ENCODE results near the gene LSS.
"Not testable (repeated sequence)": the region's sequence is repeated elsewhere in the genome, so short reads cannot be mapped to it uniquely, and the experiment has no call there.

Gene LSS

GRCh38 chr21:46151261-46151988 is 77.1 kb downstream of the LSS start:
- Histone ChIP-seq H3K27me3 (ENCODE audit: control insufficient read depth, insufficient read depth, low read length) (no peaks in the 10 kb centered on the region), H3K9ac (ENCODE audit: low read length) (no peak overlapping the region), H3K4me1 (ENCODE audit: control insufficient read depth, insufficient read depth, low read length) (no peaks in the 10 kb centered on the region), H3K4me3 (ENCODE audit: low read length) (no peak overlapping the region), H3K36me3 (ENCODE audit: control insufficient read depth, insufficient read depth, low read length) (no peaks in the 10 kb centered on the region), H3K27ac (ENCODE audit: low read depth, low read length) (no peak overlapping the region)

GRCh38 chr21:46150491-46151121 is 78.0 kb downstream of the LSS start:
- H3K27ac ChIP-seq (ENCODE audit: low read depth, low read length), result no peak overlapping the region
- no peaks in the 10 kb centered on the region for H3K27me3 ChIP-seq (ENCODE audit: control insufficient read depth, insufficient read depth, low read length)
- no peaks in the 10 kb centered on the region for H3K4me1 ChIP-seq (ENCODE audit: control insufficient read depth, insufficient read depth, low read length)
- H3K36me3 ChIP-seq (ENCODE audit: control insufficient read depth, insufficient read depth, low read length), result no peaks in the 10 kb centered on the region
- H3K9ac ChIP-seq (ENCODE audit: low read length), result no peak overlapping the region
- no peak overlapping the region for H3K4me3 ChIP-seq (ENCODE audit: low read length)

- H3K9ac ChIP-seq (ENCODE audit: low read length), result no peak overlapping the region
- H3K36me3 ChIP-seq (ENCODE audit: control insufficient read depth, insufficient read depth, low read length), result no peaks in the 10 kb centered on the region
- H3K27me3 ChIP-seq (ENCODE audit: control insufficient read depth, insufficient read depth, low read length), result no peaks in the 10 kb centered on the region
- no peak overlapping the region for H3K4me3 ChIP-seq (ENCODE audit: low read length)
- no peaks in the 10 kb centered on the region for H3K4me1 ChIP-seq (ENCODE audit: control insufficient read depth, insufficient read depth, low read length)
- no peak overlapping the region for H3K27ac ChIP-seq (ENCODE audit: low read depth, low read length)
Observed at GRCh38 chr21:46150073-46150472, 78.5 kb downstream of the LSS start.

- H3K27ac ChIP-seq (ENCODE audit: low read depth, low read length), result no peak overlapping the region
Observed at GRCh38 chr21:46149205-46149901, 79.2 kb downstream of the LSS start.

GRCh38 chr21:46148106-46148505 is 80.5 kb downstream of the LSS start:
- H3K36me3 ChIP-seq (ENCODE audit: control insufficient read depth, insufficient read depth, low read length), result no peaks in the 10 kb centered on the region
- no peak overlapping the region for H3K4me3 ChIP-seq (ENCODE audit: low read length)
- no peaks in the 10 kb centered on the region for H3K27me3 ChIP-seq (ENCODE audit: control insufficient read depth, insufficient read depth, low read length)
- no peak overlapping the region for H3K27ac ChIP-seq (ENCODE audit: low read depth, low read length)
- H3K4me1 ChIP-seq (ENCODE audit: control insufficient read depth, insufficient read depth, low read length), result peaks cover 5% of the 10 kb centered on the region
- no peak overlapping the region for H3K9ac ChIP-seq (ENCODE audit: low read length)

More at GRCh38 chr21:46149205-46149901, 79.2 kb downstream of the LSS start:
- H3K4me3 ChIP-seq (ENCODE audit: low read length), result no peak overlapping the region
- no peaks in the 10 kb centered on the region for H3K4me1 ChIP-seq (ENCODE audit: control insufficient read depth, insufficient read depth, low read length)
- H3K36me3 ChIP-seq (ENCODE audit: control insufficient read depth, insufficient read depth, low read length), result no peaks in the 10 kb centered on the region
- no peaks in the 10 kb centered on the region for H3K27me3 ChIP-seq (ENCODE audit: control insufficient read depth, insufficient read depth, low read length)
- H3K9ac ChIP-seq (ENCODE audit: low read length), result no peak overlapping the region

GRCh38 chr21:46147429-46147828 is 81.1 kb downstream of the LSS start:
- not testable (repeated sequence) for H3K27ac ChIP-seq (ENCODE audit: low read depth, low read length); H3K27me3 ChIP-seq (ENCODE audit: control insufficient read depth, insufficient read depth, low read length); H3K9ac ChIP-seq (ENCODE audit: low read length); H3K36me3 ChIP-seq (ENCODE audit: control insufficient read depth, insufficient read depth, low read length); H3K4me1 ChIP-seq (ENCODE audit: control insufficient read depth, insufficient read depth, low read length); H3K4me3 ChIP-seq (ENCODE audit: low read length)

- H3K4me1 ChIP-seq (ENCODE audit: control insufficient read depth, insufficient read depth, low read length), result peaks cover 5% of the 10 kb centered on the region
- no peaks in the 10 kb centered on the region for H3K27me3 ChIP-seq (ENCODE audit: control insufficient read depth, insufficient read depth, low read length)
- H3K27ac ChIP-seq (ENCODE audit: low read depth, low read length), result no peak overlapping the region
- no peak overlapping the region for H3K9ac ChIP-seq (ENCODE audit: low read length)
- no peaks in the 10 kb centered on the region for H3K36me3 ChIP-seq (ENCODE audit: control insufficient read depth, insufficient read depth, low read length)
- H3K4me3 ChIP-seq (ENCODE audit: low read length), result no peak overlapping the region
Observed at GRCh38 chr21:46146856-46147255, 81.7 kb downstream of the LSS start.

GRCh38 chr21:46145840-46146691 is 82.5 kb downstream of the LSS start:
- Histone ChIP-seq H3K4me3 (ENCODE audit: low read length) (no peak overlapping the region), H3K36me3 (ENCODE audit: control insufficient read depth, insufficient read depth, low read length) (no peaks in the 10 kb centered on the region), H3K9ac (ENCODE audit: low read length) (no peak overlapping the region), H3K27ac (ENCODE audit: low read depth, low read length) (no peak overlapping the region), H3K27me3 (ENCODE audit: control insufficient read depth, insufficient read depth, low read length) (no peaks in the 10 kb centered on the region), H3K4me1 (ENCODE audit: control insufficient read depth, insufficient read depth, low read length) (peaks cover 5% of the 10 kb centered on the region)

- H3K36me3 ChIP-seq (ENCODE audit: control insufficient read depth, insufficient read depth, low read length), result no peaks in the 10 kb centered on the region
- H3K4me1 ChIP-seq (ENCODE audit: control insufficient read depth, insufficient read depth, low read length), result peaks cover 5% of the 10 kb centered on the region
- no peak overlapping the region for H3K27ac ChIP-seq (ENCODE audit: low read depth, low read length)
- no peak overlapping the region for H3K9ac ChIP-seq (ENCODE audit: low read length)
- H3K4me3 ChIP-seq (ENCODE audit: low read length), result no peak overlapping the region
- no peaks in the 10 kb centered on the region for H3K27me3 ChIP-seq (ENCODE audit: control insufficient read depth, insufficient read depth, low read length)
Observed at GRCh38 chr21:46145159-46145839, 83.3 kb downstream of the LSS start.

- H3K4me1 ChIP-seq (ENCODE audit: control insufficient read depth, insufficient read depth, low read length), result peaks cover 5% of the 10 kb centered on the region
- H3K4me3 ChIP-seq (ENCODE audit: low read length), result no peak overlapping the region
- no peaks in the 10 kb centered on the region for H3K27me3 ChIP-seq (ENCODE audit: control insufficient read depth, insufficient read depth, low read length)
- H3K27ac ChIP-seq (ENCODE audit: low read depth, low read length), result no peak overlapping the region
- H3K9ac ChIP-seq (ENCODE audit: low read length), result no peak overlapping the region
- H3K36me3 ChIP-seq (ENCODE audit: control insufficient read depth, insufficient read depth, low read length), result no peaks in the 10 kb centered on the region
Observed at GRCh38 chr21:46144464-46145070, 84.0 kb downstream of the LSS start.

GRCh38 chr21:46142582-46143473 is 85.7 kb downstream of the LSS start:
- H3K27me3 ChIP-seq (ENCODE audit: control insufficient read depth, insufficient read depth, low read length), result no peaks in the 10 kb centered on the region
- no peaks in the 10 kb centered on the region for H3K36me3 ChIP-seq (ENCODE audit: control insufficient read depth, insufficient read depth, low read length)
- H3K4me3 ChIP-seq (ENCODE audit: low read length), result no peak overlapping the region
- peaks cover 5% of the 10 kb centered on the region for H3K4me1 ChIP-seq (ENCODE audit: control insufficient read depth, insufficient read depth, low read length)
- H3K27ac ChIP-seq (ENCODE audit: low read depth, low read length), result no peak overlapping the region
- H3K9ac ChIP-seq (ENCODE audit: low read length), result no peak overlapping the region
